ENCODE results near the gene MT1G.
"Not testable (repeated sequence)": the region's sequence is repeated elsewhere in the genome, so short reads cannot be mapped to it uniquely, and the experiment has no call there.

MT1G gene

GRCh38 chr16:56667581-56668571 lies at the start of gene MT1G:
MT1G (minus strand) TSS chr16:56668065; CDS start chr16:56667993, 72 bp downstream.
- peak; percentile 29 for DNase-seq (ENCODE audit: low read depth)

- not testable (repeated sequence) for DNase-seq (ENCODE audit: low read depth)
Observed at GRCh38 chr16:56717532-56717931, 49.7 kb upstream of the MT1G start.

- DNase-seq (ENCODE audit: low read depth) = no peak
Observed at GRCh38 chr16:56716761-56717160, 48.9 kb upstream of the MT1G start.

GRCh38 chr16:56715126-56715525 lies 47.3 kb upstream of the MT1G start:
- no peak for DNase-seq (ENCODE audit: low read depth)

- no peak for DNase-seq (ENCODE audit: low read depth)
Observed at GRCh38 chr16:56713794-56714193, 45.9 kb upstream of the MT1G start.

- no peak for DNase-seq (ENCODE audit: low read depth)
Observed at GRCh38 chr16:56711862-56712261, 44.0 kb upstream of the MT1G start.

- no peak for DNase-seq (ENCODE audit: low read depth)
Observed at GRCh38 chr16:56710181-56710737, 42.4 kb upstream of the MT1G start.

- no peak for DNase-seq (ENCODE audit: low read depth)
Observed at GRCh38 chr16:56709443-56710040, 41.7 kb upstream of the MT1G start.

- DNase-seq (ENCODE audit: low read depth) = no peak
Observed at GRCh38 chr16:56708525-56709442, 40.9 kb upstream of the MT1G start.

GRCh38 chr16:56702836-56703235 lies 35.0 kb upstream of the MT1G start:
- no peak for DNase-seq (ENCODE audit: low read depth)

GRCh38 chr16:56701534-56701933 lies 33.7 kb upstream of the MT1G start:
- DNase-seq (ENCODE audit: low read depth) = no peak

- DNase-seq (ENCODE audit: low read depth) = no peak
Observed at GRCh38 chr16:56700631-56701030, 32.8 kb upstream of the MT1G start.

GRCh38 chr16:56700195-56700594 lies 32.3 kb upstream of the MT1G start:
- DNase-seq (ENCODE audit: low read depth) = peak; percentile 30

- no peak for DNase-seq (ENCODE audit: low read depth)
Observed at GRCh38 chr16:56697456-56698155, 29.7 kb upstream of the MT1G start.

- no peak for DNase-seq (ENCODE audit: low read depth)
Observed at GRCh38 chr16:56695246-56695645, 27.4 kb upstream of the MT1G start.

- peak; percentile 44 for DNase-seq (ENCODE audit: low read depth)
Observed at GRCh38 chr16:56691885-56692284, 24.0 kb upstream of the MT1G start.

GRCh38 chr16:56690420-56691122 lies 22.7 kb upstream of the MT1G start:
- no peak for DNase-seq (ENCODE audit: low read depth)

GRCh38 chr16:56689171-56689570 lies 21.3 kb upstream of the MT1G start:
- peak; percentile 20 for DNase-seq (ENCODE audit: low read depth)

- no peak for DNase-seq (ENCODE audit: low read depth)
Observed at GRCh38 chr16:56688762-56689161, 20.9 kb upstream of the MT1G start.

- DNase-seq (ENCODE audit: low read depth) = no peak
Observed at GRCh38 chr16:56686758-56687157, 18.9 kb upstream of the MT1G start.

All from iris pigment epithelial cell (primary cell).